COR-L47 (cell line): ENCODE data around the gene SPRR2A.
"Not testable (repeated sequence)": the region's sequence is repeated elsewhere in the genome, so short reads cannot be mapped to it uniquely, and the experiment has no call there.

Source experiments
- DNase-seq: peaks from one replicate; lab custom pipeline; 2025; lab: John Stamatoyannopoulos, UW

SPRR2A gene

DNA sequence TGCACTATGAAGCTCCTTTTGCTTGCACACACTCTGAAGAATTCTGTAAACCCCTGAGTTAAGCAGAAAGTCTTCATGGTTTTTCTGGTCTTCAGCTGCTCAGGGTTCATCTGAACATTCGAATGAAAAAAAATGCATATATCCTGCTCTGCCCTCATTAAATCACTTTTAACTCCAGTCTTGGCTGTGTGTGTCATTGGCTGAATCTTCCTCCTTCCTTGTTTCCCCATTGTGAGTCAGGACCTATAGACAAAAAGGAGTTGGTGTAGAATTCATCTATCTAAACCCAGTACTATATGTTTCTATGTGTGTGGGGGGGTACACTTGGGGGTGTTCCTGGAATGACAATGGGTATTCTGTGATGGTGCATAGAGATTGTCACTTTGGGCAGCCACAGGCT is 32.9 kb downstream of the SPRR2A start:
- DNase-seq = no peak

DNA sequence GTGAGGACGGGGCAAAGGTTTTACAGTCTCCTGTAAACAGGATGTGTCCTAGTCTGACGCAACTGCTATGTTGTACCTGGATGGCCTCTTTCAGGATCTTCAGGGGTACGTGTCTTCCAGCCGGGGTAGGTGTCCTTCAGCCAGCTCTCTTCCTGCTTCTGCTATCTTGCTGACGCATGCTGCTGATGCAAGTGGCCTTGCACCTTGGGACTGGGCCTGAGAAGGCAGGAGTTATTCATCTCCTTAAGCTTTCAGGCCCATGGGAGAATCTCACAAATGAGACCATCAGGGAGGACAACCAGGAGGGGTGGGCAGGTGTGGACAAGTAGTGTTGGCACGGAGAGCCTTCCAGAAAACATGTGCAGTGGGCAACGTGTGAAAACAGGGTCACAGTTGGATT is 34.2 kb downstream of the SPRR2A start:
- no peak for DNase-seq

DNA sequence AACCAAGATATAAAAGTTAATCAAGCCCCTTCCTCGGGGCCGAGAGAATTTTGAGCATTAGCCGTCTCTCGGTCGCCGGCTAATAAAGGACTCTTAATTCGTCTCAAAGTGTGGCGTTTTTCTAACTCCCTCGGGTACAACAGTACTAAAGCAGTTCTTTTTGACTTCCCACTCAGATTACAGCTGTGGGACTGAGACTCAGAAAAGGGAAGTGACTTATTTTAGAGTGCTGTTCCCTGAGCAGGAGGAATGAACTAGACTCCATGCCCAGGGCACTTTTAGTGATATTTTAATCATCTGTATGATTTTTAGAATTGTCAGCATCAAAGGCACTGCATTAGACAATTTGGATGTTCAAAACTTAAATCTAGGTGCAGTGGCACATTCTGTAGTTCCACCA is 35.0 kb downstream of the SPRR2A start:
- DNase-seq = not testable (repeated sequence)

DNA sequence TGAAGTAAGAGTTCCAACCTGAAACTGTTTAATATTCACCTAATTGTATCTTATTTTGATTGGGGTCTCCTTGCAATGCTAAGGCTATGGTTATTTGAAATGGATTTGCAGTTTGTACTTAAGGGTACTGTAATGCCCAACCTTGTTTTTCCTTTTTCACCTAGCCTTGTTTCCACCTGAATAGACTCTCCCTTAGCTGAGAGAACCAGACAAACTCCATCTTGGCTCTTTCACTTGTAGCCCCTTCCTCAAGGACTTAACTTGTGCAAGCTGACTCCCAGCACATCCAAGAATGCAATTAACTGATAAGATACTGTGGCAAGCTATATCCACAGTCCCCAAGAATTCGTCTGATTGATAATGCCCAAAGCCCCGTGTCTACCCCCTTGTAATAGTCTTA is 35.5 kb downstream of the SPRR2A start:
- not testable (repeated sequence) for DNase-seq

DNA sequence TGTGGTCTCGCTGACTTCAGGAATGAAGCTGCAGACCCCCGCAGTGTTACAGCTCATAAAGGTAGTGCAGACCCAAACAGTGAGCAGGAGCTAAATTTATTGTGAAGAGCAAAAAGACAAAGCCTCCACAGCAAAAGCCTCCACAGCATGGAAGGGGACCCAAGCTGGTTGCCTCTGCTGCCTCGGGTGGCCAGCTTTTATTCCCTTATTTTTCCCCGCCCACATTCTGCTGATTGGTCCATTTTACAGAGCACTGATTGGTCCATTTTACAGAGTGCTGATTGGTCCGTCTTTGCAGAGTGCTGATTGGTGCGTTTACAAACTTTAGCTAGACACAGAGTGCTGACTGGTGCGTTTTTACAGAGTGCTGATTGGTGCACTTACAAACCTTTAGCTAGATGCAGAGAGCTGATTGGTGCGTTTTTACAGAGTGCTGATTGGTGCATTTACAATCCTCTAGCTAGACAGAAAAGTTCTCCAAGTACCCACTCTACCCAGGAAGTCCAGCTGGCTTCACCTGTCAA is 46.0 kb downstream of the SPRR2A start:
- not testable (repeated sequence) for DNase-seq
